GM18861 (cell line): ENCODE results near the gene CFD.
"Not testable (repeated sequence)": the region's sequence is repeated elsewhere in the genome, so short reads cannot be mapped to it uniquely, and the experiment has no call there.

Source experiments
- ATAC-seq: cut with Tn5 transposase; IDR thresholded peaks from one replicate; pipeline ENCODE4 v1.9.1; 2021; ENCODE audit not compliant: unreplicated experiment

Gene CFD

GRCh38 chr19:870963-871401, 11.5 kb downstream of the CFD start:
- ATAC-seq: no peak

- no peak for ATAC-seq
Observed at GRCh38 chr19:871446-872265, 12.2 kb downstream of the CFD start.

- no peak for ATAC-seq
Observed at GRCh38 chr19:872266-872951, 12.9 kb downstream of the CFD start.

- no peak for ATAC-seq
Observed at GRCh38 chr19:873084-873483, 13.6 kb downstream of the CFD start.

GRCh38 chr19:873561-874041, 14.1 kb downstream of the CFD start:
- no peak for ATAC-seq

- no peak for ATAC-seq
Observed at GRCh38 chr19:875265-875879, 15.9 kb downstream of the CFD start.

GRCh38 chr19:876089-876488, 16.6 kb downstream of the CFD start:
- ATAC-seq: no peak

GRCh38 chr19:876780-877314, 17.4 kb downstream of the CFD start:
- ATAC-seq: no peak

GRCh38 chr19:877992-878660, 18.7 kb downstream of the CFD start:
- ATAC-seq: not testable (repeated sequence)

GRCh38 chr19:878751-879561, 19.5 kb downstream of the CFD start:
- not testable (repeated sequence) for ATAC-seq

GRCh38 chr19:879711-880438, 20.4 kb downstream of the CFD start:
- no peak for ATAC-seq

- no peak for ATAC-seq
Observed at GRCh38 chr19:881385-882071, 22.1 kb downstream of the CFD start.

- no peak for ATAC-seq
Observed at GRCh38 chr19:882871-883497, 23.5 kb downstream of the CFD start.

GRCh38 chr19:883661-884211, 24.3 kb downstream of the CFD start:
- ATAC-seq: no peak

GRCh38 chr19:884420-885211, 25.2 kb downstream of the CFD start:
- ATAC-seq: no peak

GRCh38 chr19:885536-886224, 26.2 kb downstream of the CFD start:
- ATAC-seq: no peak

GRCh38 chr19:887072-887471, 27.6 kb downstream of the CFD start:
- no peak for ATAC-seq
